Measurements from ENCODE around the gene INPP4A. TPM values are rescaled to one million over a fixed set of nuclear protein-coding genes. Genes with fewer than 3 reads are reported as not detected.

The INPP4A gene
- total and polyA plus RNA-seq, 2 of the 13 experiments (the other 11 are each of a cell fraction or from before 2014, with no cell fraction given), result 10.1 to 10.9 TPM

GRCh38 chr2:98539056-98539735 is 94.5 kb downstream of the INPP4A start:
- in situ Hi-C loops (cut with HindIII; ENCODE audit: extremely low pct_ligation_motif_present, low pct_unique_long_range_greater_than_20kb), result no loop called here
- H3K9me3 ChIP-seq (ENCODE audit: low read length), result no peaks in the 10 kb centered on the region
- no peak overlapping the region for H3K9ac ChIP-seq (ENCODE audit: insufficient read depth, low read depth, low read length)
- ATAC-seq (no peak), DNase-seq (ENCODE audit: low spot score) (no peak), FAIRE-seq (no peak)
- CTCF ChIA-PET (ENCODE audit: low intra/inter-chr PET ratio, low total read pairs), result no interaction called here
- no peaks in the 10 kb centered on the region for H3K79me2 ChIP-seq (ENCODE audit: insufficient read depth, low read length)
- no peak overlapping the region for H2AFZ ChIP-seq (ENCODE audit: low read length)
- 99% methylated on average over 13 of the region's 13 CpGs for WGBS (ENCODE audit: low lambda C conversion rate)
- POLR2A ChIA-PET, result no interaction called here
- H3K36me3 ChIP-seq (replicated peaks in 1 of 2; ENCODE audit: control insufficient read depth in 1 of 2, insufficient read depth in 2 of 2, low read length in 2 of 2), result peaks cover 10 to 21% of the 10 kb centered on the region in 2 experiments; a peak in 4 of 5 replicates
- H4K20me1 ChIP-seq (ENCODE audit: insufficient read depth, low read length), result no peaks in the 10 kb centered on the region
- intact Hi-C loops (cut with micrococcal nuclease; ENCODE audit: unreplicated experiment), result no loop called here
- no TSS peak for BruUV-seq (replicated peaks)
- no peak overlapping the region for H3K4me2 ChIP-seq (ENCODE audit: low read depth, low read length)
- no peaks in the 10 kb centered on the region for H3K27me3 ChIP-seq (ENCODE audit: control insufficient read depth in 1 of 2, insufficient read depth in 2 of 2, low read length in 2 of 2)
- no peaks in the 10 kb centered on the region for H3K4me1 ChIP-seq (ENCODE audit: insufficient read depth, low read length)
- no peak overlapping the region for H3K27ac ChIP-seq (ENCODE audit: extremely low read length, insufficient read depth, low read length)
- H3K4me3 ChIP-seq (replicated peaks in 1 of 3; ENCODE audit: insufficient read depth in 1 of 3, low read depth in 2 of 3, low read length in 3 of 3), result no peak overlapping the region
- no peak for TF ChIP-seq ESRRA (CRISPR knock-in tag; IDR thresholded peaks at IDR 0.05; ENCODE audit: low read depth)
- TF ChIP-seq ZNF3 (CRISPR knock-in tag; IDR thresholded peaks at IDR 0.05), result no peak
- TF ChIP-seq, protein P1, sequence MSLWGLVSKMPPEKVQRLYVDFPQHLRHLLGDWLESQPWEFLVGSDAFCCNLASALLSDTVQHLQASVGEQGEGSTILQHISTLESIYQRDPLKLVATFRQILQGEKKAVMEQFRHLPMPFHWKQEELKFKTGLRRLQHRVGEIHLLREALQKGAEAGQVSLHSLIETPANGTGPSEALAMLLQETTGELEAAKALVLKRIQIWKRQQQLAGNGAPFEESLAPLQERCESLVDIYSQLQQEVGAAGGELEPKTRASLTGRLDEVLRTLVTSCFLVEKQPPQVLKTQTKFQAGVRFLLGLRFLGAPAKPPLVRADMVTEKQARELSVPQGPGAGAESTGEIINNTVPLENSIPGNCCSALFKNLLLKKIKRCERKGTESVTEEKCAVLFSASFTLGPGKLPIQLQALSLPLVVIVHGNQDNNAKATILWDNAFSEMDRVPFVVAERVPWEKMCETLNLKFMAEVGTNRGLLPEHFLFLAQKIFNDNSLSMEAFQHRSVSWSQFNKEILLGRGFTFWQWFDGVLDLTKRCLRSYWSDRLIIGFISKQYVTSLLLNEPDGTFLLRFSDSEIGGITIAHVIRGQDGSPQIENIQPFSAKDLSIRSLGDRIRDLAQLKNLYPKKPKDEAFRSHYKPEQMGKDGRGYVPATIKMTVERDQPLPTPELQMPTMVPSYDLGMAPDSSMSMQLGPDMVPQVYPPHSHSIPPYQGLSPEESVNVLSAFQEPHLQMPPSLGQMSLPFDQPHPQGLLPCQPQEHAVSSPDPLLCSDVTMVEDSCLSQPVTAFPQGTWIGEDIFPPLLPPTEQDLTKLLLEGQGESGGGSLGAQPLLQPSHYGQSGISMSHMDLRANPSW (CRISPR knock-in tag; IDR thresholded peaks at IDR 0.05; ENCODE audit: borderline replicate concordance), result no peak
- TF ChIP-seq, protein P2, sequence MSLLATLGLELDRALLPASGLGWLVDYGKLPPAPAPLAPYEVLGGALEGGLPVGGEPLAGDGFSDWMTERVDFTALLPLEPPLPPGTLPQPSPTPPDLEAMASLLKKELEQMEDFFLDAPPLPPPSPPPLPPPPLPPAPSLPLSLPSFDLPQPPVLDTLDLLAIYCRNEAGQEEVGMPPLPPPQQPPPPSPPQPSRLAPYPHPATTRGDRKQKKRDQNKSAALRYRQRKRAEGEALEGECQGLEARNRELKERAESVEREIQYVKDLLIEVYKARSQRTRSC (CRISPR knock-in tag; IDR thresholded peaks at IDR 0.05; ENCODE audit: low read depth), result no peak
- TF ChIP-seq ZNF501 (CRISPR knock-in tag; IDR thresholded peaks at IDR 0.05), result no peak
- TF ChIP-seq, protein P3, sequence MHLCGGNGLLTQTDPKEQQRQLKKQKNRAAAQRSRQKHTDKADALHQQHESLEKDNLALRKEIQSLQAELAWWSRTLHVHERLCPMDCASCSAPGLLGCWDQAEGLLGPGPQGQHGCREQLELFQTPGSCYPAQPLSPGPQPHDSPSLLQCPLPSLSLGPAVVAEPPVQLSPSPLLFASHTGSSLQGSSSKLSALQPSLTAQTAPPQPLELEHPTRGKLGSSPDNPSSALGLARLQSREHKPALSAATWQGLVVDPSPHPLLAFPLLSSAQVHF (CRISPR knock-in tag; IDR thresholded peaks at IDR 0.05), result no peak
- no peak for TF ChIP-seq MBNL3 (CRISPR knock-in tag; conservative IDR thresholded peaks at IDR 0.05)
- TF ChIP-seq NFIC (IDR thresholded peaks at IDR 0.05; ENCODE audit: low read length), result no peak
- TF ChIP-seq SIX4 (CRISPR knock-in tag; IDR thresholded peaks at IDR 0.05), result no peak
- TF ChIP-seq ZC3H4 (CRISPR knock-in tag; IDR thresholded peaks at IDR 0.05; ENCODE audit: borderline replicate concordance), result no peak
- no peak for TF ChIP-seq ZNF773 (CRISPR knock-in tag; IDR thresholded peaks at IDR 0.05; ENCODE audit: borderline replicate concordance)
- no peak for TF ChIP-seq MTA1 (CRISPR knock-in tag; IDR thresholded peaks at IDR 0.05; ENCODE audit: borderline replicate concordance)
- no peak for TF ChIP-seq ZMYM2 (CRISPR knock-in tag; IDR thresholded peaks at IDR 0.05)
- TF ChIP-seq SAP130 (CRISPR knock-in tag; IDR thresholded peaks at IDR 0.05; ENCODE audit: low read depth), result no peak
- TF ChIP-seq, protein P4, sequence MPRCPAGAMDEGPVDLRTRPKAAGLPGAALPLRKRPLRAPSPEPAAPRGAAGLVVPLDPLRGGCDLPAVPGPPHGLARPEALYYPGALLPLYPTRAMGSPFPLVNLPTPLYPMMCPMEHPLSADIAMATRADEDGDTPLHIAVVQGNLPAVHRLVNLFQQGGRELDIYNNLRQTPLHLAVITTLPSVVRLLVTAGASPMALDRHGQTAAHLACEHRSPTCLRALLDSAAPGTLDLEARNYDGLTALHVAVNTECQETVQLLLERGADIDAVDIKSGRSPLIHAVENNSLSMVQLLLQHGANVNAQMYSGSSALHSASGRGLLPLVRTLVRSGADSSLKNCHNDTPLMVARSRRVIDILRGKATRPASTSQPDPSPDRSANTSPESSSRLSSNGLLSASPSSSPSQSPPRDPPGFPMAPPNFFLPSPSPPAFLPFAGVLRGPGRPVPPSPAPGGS (CRISPR knock-in tag; IDR thresholded peaks at IDR 0.05), result no peak
- TF ChIP-seq, protein P5, sequence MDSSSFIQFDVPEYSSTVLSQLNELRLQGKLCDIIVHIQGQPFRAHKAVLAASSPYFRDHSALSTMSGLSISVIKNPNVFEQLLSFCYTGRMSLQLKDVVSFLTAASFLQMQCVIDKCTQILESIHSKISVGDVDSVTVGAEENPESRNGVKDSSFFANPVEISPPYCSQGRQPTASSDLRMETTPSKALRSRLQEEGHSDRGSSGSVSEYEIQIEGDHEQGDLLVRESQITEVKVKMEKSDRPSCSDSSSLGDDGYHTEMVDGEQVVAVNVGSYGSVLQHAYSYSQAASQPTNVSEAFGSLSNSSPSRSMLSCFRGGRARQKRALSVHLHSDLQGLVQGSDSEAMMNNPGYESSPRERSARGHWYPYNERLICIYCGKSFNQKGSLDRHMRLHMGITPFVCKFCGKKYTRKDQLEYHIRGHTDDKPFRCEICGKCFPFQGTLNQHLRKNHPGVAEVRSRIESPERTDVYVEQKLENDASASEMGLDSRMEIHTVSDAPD (CRISPR knock-in tag; IDR thresholded peaks at IDR 0.05), result no peak
- TF ChIP-seq TBL1XR1 (IDR thresholded peaks at IDR 0.05; ENCODE audit: borderline replicate concordance, low read length, partially characterized antibody), result no peak
- no peak for TF ChIP-seq SP140L (CRISPR knock-in tag; IDR thresholded peaks at IDR 0.05; ENCODE audit: borderline replicate concordance)
- no peak for TF ChIP-seq ZKSCAN8 (CRISPR knock-in tag; IDR thresholded peaks at IDR 0.05; ENCODE audit: borderline replicate concordance)
